Nephron progenitor cell (in vitro differentiated cells): ENCODE results near the gene MAP3K12.

ENCODE experiments used
- DNase-seq: peaks from one replicate; pipeline ENCODE4 v3.0.0; 2021
- H3K27ac Mint-ChIP-seq: 2 replicates; pipeline ENCODE4 v1.8.0; 2021; ENCODE audit warnings: mild to moderate bottlenecking, moderate library complexity, mixed read lengths
- H3K27me3 Mint-ChIP-seq: 2 replicates; pipeline ENCODE4 v1.8.0; 2021; ENCODE audit warnings: mild to moderate bottlenecking, low read depth, mixed read lengths; ENCODE audit not compliant: poor library complexity
- H3K36me3 Mint-ChIP-seq: 2 replicates; pipeline ENCODE4 v1.8.0; 2021; ENCODE audit warnings: low read depth, mixed read lengths
- H3K4me1 Mint-ChIP-seq: 2 replicates; pipeline ENCODE4 v1.8.0; 2021; ENCODE audit warnings: mixed read lengths
- H3K4me3 Mint-ChIP-seq: 2 replicates; pipeline ENCODE4 v1.8.0; 2021; ENCODE audit warnings: mild to moderate bottlenecking, moderate library complexity, mixed read lengths
- H3K9me3 Mint-ChIP-seq: 2 replicates; pipeline ENCODE4 v1.8.0; 2021; ENCODE audit warnings: mild to moderate bottlenecking, moderate library complexity, mixed read lengths
- TF ChIP-seq, protein P1 (sequence below): fragments of 200-600 bp; sonication (generic); IDR thresholded peaks from 2 replicates; pipeline ENCODE4 v1.5.0; 2021; ENCODE audit warnings: antibody characterized with exemption

Gene MAP3K12

DNA sequence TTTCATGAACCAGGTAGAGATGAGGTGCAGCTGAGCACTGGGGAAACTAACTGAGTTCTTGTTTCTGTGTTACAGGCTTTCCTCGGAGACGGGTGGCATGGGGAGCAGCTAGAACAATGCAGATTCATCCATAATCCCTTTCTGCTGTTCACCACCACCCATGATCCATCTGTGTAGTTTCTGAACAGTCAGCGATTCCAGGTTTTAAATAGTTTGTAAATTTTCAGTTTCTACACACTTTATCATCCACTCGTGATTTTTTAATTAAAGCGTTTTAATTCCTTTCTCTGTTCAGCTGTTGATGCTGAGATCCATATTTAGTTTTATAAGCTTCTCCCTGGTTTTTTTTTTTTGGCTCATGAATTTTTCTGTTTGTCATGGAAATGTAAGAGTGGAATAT is 19.9 kb downstream of the MAP3K12 start:
- peaks cover 70% of the 10 kb centered on the region for H3K36me3 Mint-ChIP-seq
- DNase-seq = no peak
- no peaks in the 10 kb centered on the region for H3K9me3 Mint-ChIP-seq
- H3K4me3 Mint-ChIP-seq = no peak overlapping the region
- TF ChIP-seq, protein P1, sequence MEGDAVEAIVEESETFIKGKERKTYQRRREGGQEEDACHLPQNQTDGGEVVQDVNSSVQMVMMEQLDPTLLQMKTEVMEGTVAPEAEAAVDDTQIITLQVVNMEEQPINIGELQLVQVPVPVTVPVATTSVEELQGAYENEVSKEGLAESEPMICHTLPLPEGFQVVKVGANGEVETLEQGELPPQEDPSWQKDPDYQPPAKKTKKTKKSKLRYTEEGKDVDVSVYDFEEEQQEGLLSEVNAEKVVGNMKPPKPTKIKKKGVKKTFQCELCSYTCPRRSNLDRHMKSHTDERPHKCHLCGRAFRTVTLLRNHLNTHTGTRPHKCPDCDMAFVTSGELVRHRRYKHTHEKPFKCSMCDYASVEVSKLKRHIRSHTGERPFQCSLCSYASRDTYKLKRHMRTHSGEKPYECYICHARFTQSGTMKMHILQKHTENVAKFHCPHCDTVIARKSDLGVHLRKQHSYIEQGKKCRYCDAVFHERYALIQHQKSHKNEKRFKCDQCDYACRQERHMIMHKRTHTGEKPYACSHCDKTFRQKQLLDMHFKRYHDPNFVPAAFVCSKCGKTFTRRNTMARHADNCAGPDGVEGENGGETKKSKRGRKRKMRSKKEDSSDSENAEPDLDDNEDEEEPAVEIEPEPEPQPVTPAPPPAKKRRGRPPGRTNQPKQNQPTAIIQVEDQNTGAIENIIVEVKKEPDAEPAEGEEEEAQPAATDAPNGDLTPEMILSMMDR = no peak
- H3K27ac Mint-ChIP-seq = peak overlapping the region; percentile 78
- no peaks in the 10 kb centered on the region for H3K27me3 Mint-ChIP-seq
- H3K4me1 Mint-ChIP-seq = peaks cover 20% of the 10 kb centered on the region

- TF ChIP-seq, protein P1 = no peak
- DNase-seq = no peak
- H3K9me3 Mint-ChIP-seq = no peaks in the 10 kb centered on the region
- H3K27ac Mint-ChIP-seq = peak overlapping the region; percentile 54
- peaks cover 24% of the 10 kb centered on the region for H3K4me1 Mint-ChIP-seq
- H3K4me3 Mint-ChIP-seq = no peak overlapping the region
- no peaks in the 10 kb centered on the region for H3K27me3 Mint-ChIP-seq
- H3K36me3 Mint-ChIP-seq = peaks cover 70% of the 10 kb centered on the region
These were observed 20.4 kb downstream of the MAP3K12 start for GRCh38 chr12:53478865-53479264.

- Mint-ChIP-seq H3K27ac (no peak overlapping the region), H3K4me1 (peaks cover 38% of the 10 kb centered on the region), H3K27me3 (no peaks in the 10 kb centered on the region), H3K4me3 (no peak overlapping the region), H3K36me3 (peaks cover 70% of the 10 kb centered on the region), H3K9me3 (no peaks in the 10 kb centered on the region)
- TF ChIP-seq, protein P1 = peak; percentile 19
- DNase-seq = no peak
These were observed 22.5 kb downstream of the MAP3K12 start for GRCh38 chr12:53476769-53477209.

DNA sequence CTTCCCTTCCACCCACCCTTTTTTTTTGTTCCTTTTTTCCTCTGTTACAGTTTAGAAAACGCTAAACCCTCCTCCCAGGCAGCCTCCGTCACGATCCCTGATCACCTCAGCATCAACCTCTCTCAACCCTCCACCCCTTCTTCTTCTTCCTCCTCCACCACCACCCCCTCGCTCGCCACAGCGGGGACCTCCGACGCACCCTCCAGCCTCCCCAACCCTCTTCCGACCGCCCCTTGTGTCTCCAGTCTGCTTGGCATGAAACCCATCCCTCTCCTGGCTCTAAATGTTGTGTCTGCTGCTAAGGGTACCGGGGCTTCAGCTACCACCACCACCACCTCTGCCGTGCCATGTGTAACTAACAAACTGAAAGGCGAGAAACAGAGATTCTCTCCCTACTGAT is 24.4 kb downstream of the MAP3K12 start:
- Mint-ChIP-seq H3K9me3 (no peaks in the 10 kb centered on the region), H3K27me3 (no peaks in the 10 kb centered on the region), H3K4me3 (no peak overlapping the region), H3K27ac (peak overlapping the region; percentile 86), H3K36me3 (peaks cover 79% of the 10 kb centered on the region), H3K4me1 (peaks cover 49% of the 10 kb centered on the region)
- TF ChIP-seq, protein P1 = no peak
- no peak for DNase-seq

DNA sequence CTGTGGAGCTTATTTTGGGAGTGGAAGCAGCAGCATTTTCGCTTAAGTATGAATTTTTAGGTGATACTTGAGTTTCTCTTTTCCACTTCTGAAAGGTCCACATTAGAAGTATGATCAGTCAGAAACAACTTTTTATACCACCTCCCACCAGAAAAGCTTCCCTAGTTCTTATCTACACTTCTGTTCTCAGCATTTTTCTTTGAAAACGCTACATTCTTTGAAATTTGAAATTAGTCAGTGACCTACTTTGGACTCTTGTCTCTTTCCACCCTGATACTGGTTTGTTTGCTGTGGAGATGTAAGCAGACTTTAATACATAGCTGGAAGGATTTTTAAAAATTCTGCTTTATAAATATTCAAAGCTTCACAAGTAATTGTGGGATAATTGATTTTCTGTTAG is 25.2 kb downstream of the MAP3K12 start:
- TF ChIP-seq, protein P1 = no peak
- H3K36me3 Mint-ChIP-seq = peaks cover 72% of the 10 kb centered on the region
- no peak for DNase-seq
- no peak overlapping the region for H3K4me3 Mint-ChIP-seq
- no peaks in the 10 kb centered on the region for H3K27me3 Mint-ChIP-seq
- H3K4me1 Mint-ChIP-seq = peaks cover 49% of the 10 kb centered on the region
- no peaks in the 10 kb centered on the region for H3K9me3 Mint-ChIP-seq
- H3K27ac Mint-ChIP-seq = peak overlapping the region; percentile 86

DNA sequence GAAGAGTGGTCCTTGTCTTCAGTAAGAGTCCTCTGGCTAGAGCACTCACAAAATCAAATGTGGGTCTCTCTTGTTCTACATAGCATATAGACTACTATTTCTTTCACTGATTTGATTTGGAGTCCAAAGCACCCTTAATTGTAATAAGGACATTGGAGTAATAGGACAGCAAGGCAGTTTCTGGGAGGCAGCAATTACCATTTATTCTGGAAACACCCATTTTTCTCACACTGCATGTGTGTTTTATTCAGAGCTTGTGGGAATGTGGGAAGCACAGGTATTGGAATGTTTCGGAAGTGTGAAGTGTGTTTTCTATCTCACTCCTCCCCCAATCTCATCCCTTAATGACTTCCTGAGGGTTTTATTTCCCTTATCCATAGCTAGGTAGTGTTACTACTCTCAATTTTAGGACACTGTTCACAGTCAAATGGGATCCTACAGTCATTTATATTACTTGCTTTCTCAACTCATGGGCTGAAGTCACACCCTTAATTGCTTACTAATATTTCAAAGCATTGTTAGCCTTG is 27.1 kb downstream of the MAP3K12 start:
- TF ChIP-seq, protein P1 = no peak
- peaks cover 81% of the 10 kb centered on the region for H3K36me3 Mint-ChIP-seq
- H3K4me1 Mint-ChIP-seq = peaks cover 49% of the 10 kb centered on the region
- H3K27ac Mint-ChIP-seq = peak overlapping the region; percentile 77
- no peak for DNase-seq
- H3K4me3 Mint-ChIP-seq = no peak overlapping the region
- H3K9me3 Mint-ChIP-seq = no peaks in the 10 kb centered on the region
- H3K27me3 Mint-ChIP-seq = no peaks in the 10 kb centered on the region
